Measurements from ENCODE around the gene DNAJC4.

DNAJC4 gene

GRCh38 chr11:64230985-64231365 is 627 bp downstream of the DNAJC4 start:
- no peak for DNase-seq

- no peak for DNase-seq
Observed at GRCh38 chr11:64231546-64231945, 1.2 kb downstream of the DNAJC4 start.

- DNase-seq: no peak
Observed at GRCh38 chr11:64232182-64232966, 2.0 kb downstream of the DNAJC4 start.

GRCh38 chr11:64232967-64233315 is 2.6 kb downstream of the DNAJC4 start:
- DNase-seq: no peak

GRCh38 chr11:64233913-64234586 is 3.7 kb downstream of the DNAJC4 start, which contains the start of gene VEGFB:
TSS of gene VEGFB (plus strand) at chr11:64234584. CDS start at chr11:64234834, 250 bp downstream.
- DNase-seq: peak; percentile 71 to 82

- DNase-seq: peak; percentile 37 to 51
Observed at GRCh38 chr11:64234647-64235379, 4.5 kb downstream of the DNAJC4 start.

GRCh38 chr11:64235437-64236161 is 5.3 kb downstream of the DNAJC4 start:
- DNase-seq: no peak

- DNase-seq: no peak
Observed at GRCh38 chr11:64237484-64237951, 7.2 kb downstream of the DNAJC4 start.

GRCh38 chr11:64238076-64238475 is 7.7 kb downstream of the DNAJC4 start:
- DNase-seq: no peak

GRCh38 chr11:64238999-64239398 is 8.7 kb downstream of the DNAJC4 start:
- no peak for DNase-seq

- DNase-seq: peak in 1 of 2 donors; percentile 82
Observed at GRCh38 chr11:64239662-64240434, 9.5 kb downstream of the DNAJC4 start.

- DNase-seq: peak; percentile 98 to 99
Observed at GRCh38 chr11:64240435-64241240, 10.3 kb downstream of the DNAJC4 start, which contains the start of gene FKBP2. TSS of gene FKBP2 (plus strand) at chr11:64241095. CDS start at chr11:64242388, 1,293 bp downstream.

- peak in 1 of 2 donors; percentile 100 for DNase-seq
Observed at GRCh38 chr11:64241241-64241490, 10.8 kb downstream of the DNAJC4 start.

- peak; percentile 19 to 100 for DNase-seq
Observed at GRCh38 chr11:64241491-64242374, 11.4 kb downstream of the DNAJC4 start.

- no peak for DNase-seq
Observed at GRCh38 chr11:64243236-64243854, 13.0 kb downstream of the DNAJC4 start.

GRCh38 chr11:64244107-64244506 is 13.8 kb downstream of the DNAJC4 start:
- no peak for DNase-seq

GRCh38 chr11:64244966-64245365 is 14.6 kb downstream of the DNAJC4 start:
- no peak for DNase-seq

- DNase-seq: peak; percentile 55
Observed at GRCh38 chr11:64245401-64245796, 15.1 kb downstream of the DNAJC4 start.

GRCh38 chr11:64245797-64246620 is 15.7 kb downstream of the DNAJC4 start:
- DNase-seq: peak; percentile 57 to 74
